ENCODE results near the gene BCL11A.

Gene BCL11A

GRCh38 chr2:60414495-60415138 is 138.8 kb downstream of the BCL11A start:
- no peak overlapping the region for H3K27ac ChIP-seq (ENCODE audit: low read depth, low read length)

DNA sequence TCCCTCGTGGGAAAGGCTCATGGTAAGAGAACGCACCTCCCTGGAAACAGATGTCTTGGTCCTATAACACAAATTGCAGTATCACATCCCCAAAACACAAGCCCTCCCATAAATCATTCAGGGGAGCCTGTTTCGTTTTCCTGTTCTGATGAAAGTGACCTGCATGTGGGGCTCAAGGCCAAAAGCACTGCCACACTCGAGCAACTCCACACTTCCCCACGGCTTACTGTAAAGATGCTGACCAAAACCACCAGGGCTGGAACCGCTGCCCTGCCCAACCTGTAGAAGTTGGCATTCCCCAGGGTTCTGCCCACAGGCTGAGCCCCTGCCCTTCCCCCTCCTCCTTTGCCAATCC is 139.7 kb downstream of the BCL11A start:
- no peaks in the 10 kb centered on the region for H3K36me3 ChIP-seq (ENCODE audit: low read length)
- H3K9me2 ChIP-seq (replicated peaks; ENCODE audit: insufficient read depth, low read length), result no peaks in the 10 kb centered on the region
- no peaks in the 10 kb centered on the region for H3F3A ChIP-seq (ENCODE audit: insufficient read depth)
- no peak overlapping the region for H3K4me3 ChIP-seq (ENCODE audit: insufficient read depth, low read length, poor library complexity, severe bottlenecking)
- H3K9me3 ChIP-seq (ENCODE audit: insufficient read depth, low read length), result no peaks in the 10 kb centered on the region
- H3K27me3 ChIP-seq (ENCODE audit: low read length), result no peaks in the 10 kb centered on the region
- no peak overlapping the region for H2AFZ ChIP-seq (ENCODE audit: low read depth, low read length, severe bottlenecking)
- no peak for TF ChIP-seq CTCF (IDR thresholded peaks at IDR 0.05; ENCODE audit: insufficient read depth, low read length, poor library complexity, severe bottlenecking)
- no peak for TF ChIP-seq EZH2phosphoT487 (conservative IDR thresholded peaks at IDR 0.05; ENCODE audit: low read length)
- H3K79me2 ChIP-seq (ENCODE audit: insufficient read depth, low read length), result no peaks in the 10 kb centered on the region
- no peaks in the 10 kb centered on the region for H4K20me1 ChIP-seq (ENCODE audit: low read depth, low read length)
- H3K4me2 ChIP-seq (ENCODE audit: low read depth, low read length, poor library complexity, severe bottlenecking), result no peak overlapping the region
- no peak overlapping the region for H3K27ac ChIP-seq (ENCODE audit: low read depth, low read length)
- no peak overlapping the region for H3K9ac ChIP-seq (ENCODE audit: low read length)

More at GRCh38 chr2:60414495-60415138, 138.8 kb downstream of the BCL11A start:
- H3K79me2 ChIP-seq (ENCODE audit: insufficient read depth, low read length), result no peaks in the 10 kb centered on the region
- H3K36me3 ChIP-seq (ENCODE audit: low read length), result no peaks in the 10 kb centered on the region
- H3K9me2 ChIP-seq (replicated peaks; ENCODE audit: insufficient read depth, low read length), result no peaks in the 10 kb centered on the region
- H3K9ac ChIP-seq (ENCODE audit: low read length), result no peak overlapping the region
- no peak overlapping the region for H3K4me3 ChIP-seq (ENCODE audit: insufficient read depth, low read length, poor library complexity, severe bottlenecking)
- no peaks in the 10 kb centered on the region for H3K27me3 ChIP-seq (ENCODE audit: low read length)
- H3K4me2 ChIP-seq (ENCODE audit: low read depth, low read length, poor library complexity, severe bottlenecking), result no peak overlapping the region
- H3F3A ChIP-seq (ENCODE audit: insufficient read depth), result no peaks in the 10 kb centered on the region
- no peaks in the 10 kb centered on the region for H3K9me3 ChIP-seq (ENCODE audit: insufficient read depth, low read length)
- no peaks in the 10 kb centered on the region for H4K20me1 ChIP-seq (ENCODE audit: low read depth, low read length)
- H2AFZ ChIP-seq (ENCODE audit: low read depth, low read length, severe bottlenecking), result no peak overlapping the region
- no peak for TF ChIP-seq CTCF (IDR thresholded peaks at IDR 0.05; ENCODE audit: insufficient read depth, low read length, poor library complexity, severe bottlenecking)
- TF ChIP-seq EZH2phosphoT487 (conservative IDR thresholded peaks at IDR 0.05; ENCODE audit: low read length), result no peak

GRCh38 chr2:60413069-60413813 is 140.2 kb downstream of the BCL11A start:
- no peaks in the 10 kb centered on the region for H3K27me3 ChIP-seq (ENCODE audit: low read length)
- H3K79me2 ChIP-seq (ENCODE audit: insufficient read depth, low read length), result no peaks in the 10 kb centered on the region
- no peaks in the 10 kb centered on the region for H3F3A ChIP-seq (ENCODE audit: insufficient read depth)
- no peaks in the 10 kb centered on the region for H3K36me3 ChIP-seq (ENCODE audit: low read length)
- H4K20me1 ChIP-seq (ENCODE audit: low read depth, low read length), result no peaks in the 10 kb centered on the region
- H3K9ac ChIP-seq (ENCODE audit: low read length), result no peak overlapping the region
- no peak overlapping the region for H3K4me3 ChIP-seq (ENCODE audit: insufficient read depth, low read length, poor library complexity, severe bottlenecking)
- H3K27ac ChIP-seq (ENCODE audit: low read depth, low read length), result no peak overlapping the region
- H3K4me2 ChIP-seq (ENCODE audit: low read depth, low read length, poor library complexity, severe bottlenecking), result no peak overlapping the region
- no peak for TF ChIP-seq EZH2phosphoT487 (conservative IDR thresholded peaks at IDR 0.05; ENCODE audit: low read length)
- TF ChIP-seq CTCF (IDR thresholded peaks at IDR 0.05; ENCODE audit: insufficient read depth, low read length, poor library complexity, severe bottlenecking), result no peak
- no peaks in the 10 kb centered on the region for H3K9me3 ChIP-seq (ENCODE audit: insufficient read depth, low read length)
- H2AFZ ChIP-seq (ENCODE audit: low read depth, low read length, severe bottlenecking), result no peak overlapping the region
- no peaks in the 10 kb centered on the region for H3K9me2 ChIP-seq (replicated peaks; ENCODE audit: insufficient read depth, low read length)

Data from SU-DHL-6 (cell line).